Measurements from ENCODE around the gene CENPVL1. TPM values are rescaled to one million over a fixed set of nuclear protein-coding genes. Genes with fewer than 3 reads are reported as not detected.
"Not testable (repeated sequence)": the region's sequence is repeated elsewhere in the genome, so short reads cannot be mapped to it uniquely, and the experiment has no call there.

The CENPVL1 gene
- total and polyA plus RNA-seq, 12 donors: not detected

- no peak for TF ChIP-seq CTCF (IDR thresholded peaks at IDR 0.05)
- H3K36me3 ChIP-seq: no peaks in the 10 kb centered on the region
These were observed 12.9 kb upstream of the CENPVL1 start for GRCh38 chrX:51697397-51697796.

DNA sequence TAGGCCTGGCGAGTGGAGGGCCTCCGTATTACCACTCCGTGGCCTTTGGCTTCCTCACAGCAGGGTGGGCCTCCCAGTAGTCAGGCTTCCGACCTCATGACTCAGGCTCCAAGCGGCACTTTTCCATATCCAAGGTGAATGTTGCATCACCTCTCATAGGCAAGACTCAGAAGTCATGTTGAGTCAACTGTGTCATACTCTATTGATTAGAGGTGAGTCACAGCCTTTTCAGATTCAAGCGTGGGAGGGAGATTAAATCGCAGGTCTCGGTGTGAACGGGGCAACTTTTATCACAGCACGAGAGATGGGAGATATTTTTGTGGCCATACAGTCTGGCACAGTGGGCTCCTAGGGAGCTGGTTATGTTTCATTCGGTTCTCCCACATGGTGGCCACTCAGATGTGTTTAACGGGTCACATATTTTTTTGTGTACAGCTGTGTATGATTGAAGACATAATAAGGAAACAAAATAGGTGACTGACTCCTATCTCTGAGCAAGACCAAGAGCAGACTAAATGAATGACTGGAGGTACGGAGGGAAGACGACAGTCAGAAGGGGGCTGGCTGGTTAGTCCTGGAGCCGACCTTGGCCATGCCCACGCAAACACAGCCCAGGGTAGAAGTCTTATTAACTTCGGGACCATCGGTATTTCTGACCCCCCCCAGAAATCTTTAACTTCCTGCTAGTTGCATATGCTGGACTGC is 2.8 kb downstream of the CENPVL1 start:
- WGBS, 2 donors: no CpG with 5 or more reads among the region's 18 CpGs
- H3K36me3 ChIP-seq; H3K4me1 ChIP-seq; H3K27ac ChIP-seq; intact Hi-C loops (cut with DNase I); H3K4me3 ChIP-seq; DNase-seq; H3K9me3 ChIP-seq; ATAC-seq; H3K27me3 ChIP-seq: not testable (repeated sequence)

More at GRCh38 chrX:51697397-51697796, 12.9 kb upstream of the CENPVL1 start:
- Histone ChIP-seq H3K27me3 (peaks cover 0 to 39% (median 0%) of the 10 kb centered on the region in 7 donors), H3K9me3 (no peaks in the 10 kb centered on the region), H3K27ac (no peak overlapping the region), H3K4me1 (no peaks in the 10 kb centered on the region), H3K4me3 (no peak overlapping the region)
- intact Hi-C loops (cut with DNase I): no loop called here
- WGBS, 2 donors: 88 to 93% methylated on average over 8 of the region's 8 CpGs
- DNase-seq: no peak
- ATAC-seq: no peak

DNA sequence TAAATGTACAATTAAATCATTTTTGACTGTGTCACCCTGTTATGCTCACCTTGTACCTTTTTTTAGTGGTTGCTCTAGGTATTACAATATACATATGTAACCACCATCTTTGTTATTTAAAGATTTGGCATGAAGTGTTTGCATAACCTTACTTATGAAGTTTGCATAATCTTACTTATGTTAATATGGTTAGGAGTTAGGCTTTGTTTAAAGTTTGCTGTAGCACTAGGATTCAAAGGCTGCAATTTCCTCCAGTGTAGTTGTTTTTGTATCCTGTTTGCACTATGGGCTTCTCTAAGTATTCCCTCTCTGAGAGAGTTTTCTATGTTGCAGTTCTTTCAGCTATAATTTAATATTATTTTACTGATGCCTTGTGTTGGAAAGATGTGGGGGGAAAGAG is 17.9 kb downstream of the CENPVL1 start:
- intact Hi-C loops (cut with DNase I): no loop called here
- H3K4me3 ChIP-seq: no peak overlapping the region
- H3K27me3 ChIP-seq: peaks cover 0 to 54% (median 0%) of the 10 kb centered on the region in 7 donors
- peak in 1 of 9 donors; percentile 7 for TF ChIP-seq CTCF (IDR thresholded peaks at IDR 0.05)
- H3K36me3 ChIP-seq: no peaks in the 10 kb centered on the region
- no peak for ATAC-seq
- no peak overlapping the region for H3K27ac ChIP-seq
- no peaks in the 10 kb centered on the region for H3K9me3 ChIP-seq
- H3K4me1 ChIP-seq: no peaks in the 10 kb centered on the region
- no peak for DNase-seq

- H3K27ac ChIP-seq: no peak overlapping the region
- no peaks in the 10 kb centered on the region for H3K36me3 ChIP-seq
- 76 to 84% methylated on average over 2 of the region's 2 CpGs for WGBS, 2 donors
- ATAC-seq: no peak
- no peaks in the 10 kb centered on the region for H3K4me1 ChIP-seq
- H3K9me3 ChIP-seq: no peaks in the 10 kb centered on the region
- intact Hi-C loops (cut with DNase I): no loop called here
- no peak for TF ChIP-seq CTCF (IDR thresholded peaks at IDR 0.05)
- no peak for DNase-seq
- no peak overlapping the region for H3K4me3 ChIP-seq
- H3K27me3 ChIP-seq: peaks cover 0 to 83% (median 0%) of the 10 kb centered on the region in 7 donors
These were observed 26.8 kb downstream of the CENPVL1 start for GRCh38 chrX:51737091-51737490.

GRCh38 chrX:51742586-51742985 is 32.3 kb downstream of the CENPVL1 start:
- H3K9me3 ChIP-seq: peaks cover 0 to 11% (median 0%) of the 10 kb centered on the region in 11 donors
- intact Hi-C loops (cut with DNase I): no loop called here
- peaks cover 0 to 52% (median 0%) of the 10 kb centered on the region in 7 donors for H3K27me3 ChIP-seq
- TF ChIP-seq CTCF (IDR thresholded peaks at IDR 0.05): no peak
- H3K4me1 ChIP-seq: peaks cover 0 to 12% (median 0%) of the 10 kb centered on the region in 9 donors
- peak overlapping the region in 7 of 10 donors; percentile 62 to 82 (median 74) for H3K4me3 ChIP-seq
- no peaks in the 10 kb centered on the region for H3K36me3 ChIP-seq
- WGBS, 2 donors: 72 to 80% methylated on average over 3 of the region's 3 CpGs
- peak overlapping the region in 4 of 10 donors; percentile 73 to 86 (median 77) for H3K27ac ChIP-seq
- DNase-seq (no peak), ATAC-seq (no peak)

Measured in heart right ventricle (tissue), 16 donors.